ENCODE data around the gene C2CD2. TPM values are rescaled to one million over a fixed set of nuclear protein-coding genes. Genes with fewer than 3 reads are reported as not detected.

Gene C2CD2
- total RNA-seq, 3 donors from 2014 or later = 9.4 to 29.1 (median 17.8) TPM

DNA sequence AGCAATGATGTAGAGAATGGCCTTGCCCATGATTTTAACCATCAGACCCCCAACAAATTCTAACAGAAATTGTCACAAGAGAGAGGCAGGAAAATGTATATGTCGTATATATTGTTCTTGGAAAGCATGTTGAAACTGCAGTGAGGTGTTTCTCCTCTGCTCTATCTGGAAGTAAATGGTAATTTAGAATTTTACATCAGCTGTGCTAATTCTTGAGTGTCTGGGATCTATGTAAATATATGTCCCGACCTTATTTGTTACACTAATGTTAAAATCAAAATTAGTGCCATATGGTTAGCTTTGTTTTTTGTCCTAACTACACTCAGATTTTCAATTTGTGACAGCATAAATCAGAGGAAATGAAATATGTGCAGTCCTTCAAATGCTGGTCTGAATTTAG is 35.9 kb upstream of the C2CD2 start:
- ATAC-seq (no peak), DNase-seq (no peak)
- no peak for TF ChIP-seq CTCF (IDR thresholded peaks at IDR 0.05)
- intact Hi-C loops (cut with DNase I, micrococcal nuclease) = no loop called here
- no peaks in the 10 kb centered on the region for H3K4me1 ChIP-seq (ENCODE audit: low read depth)
- no peaks in the 10 kb centered on the region for H3K9me3 ChIP-seq
- no peak overlapping the region for H3K4me3 ChIP-seq
- no peaks in the 10 kb centered on the region for H3K36me3 ChIP-seq (ENCODE audit: low read depth)

DNA sequence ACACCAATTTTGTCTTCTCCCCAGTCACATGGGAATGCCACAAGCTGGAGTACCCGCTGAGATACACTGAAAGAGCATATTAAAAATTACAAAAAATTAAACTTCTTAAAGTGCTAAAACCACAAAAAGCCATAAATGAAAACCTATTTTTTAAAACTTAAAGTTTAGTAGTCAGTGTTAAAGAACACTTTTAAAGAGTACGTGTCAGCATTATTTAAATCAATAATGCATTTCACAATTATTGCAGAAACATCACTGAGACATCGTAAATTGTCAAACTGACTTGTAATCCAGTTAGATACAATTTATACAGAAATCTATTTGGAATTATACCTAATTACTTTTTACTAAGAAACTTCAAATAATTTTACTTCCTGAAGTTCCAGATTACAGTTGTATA is 33.5 kb upstream of the C2CD2 start:
- DNase-seq = no peak

GRCh38 chr21:41985662-41986416 is 32.0 kb upstream of the C2CD2 start:
- Histone ChIP-seq H3K4me3 (no peak overlapping the region), H3K9me3 (no peaks in the 10 kb centered on the region), H3K4me1 (ENCODE audit: low read depth) (no peaks in the 10 kb centered on the region), H3K36me3 (ENCODE audit: low read depth) (no peaks in the 10 kb centered on the region)
- DNase-seq (no peak), ATAC-seq (no peak)
- no peak for TF ChIP-seq CTCF (IDR thresholded peaks at IDR 0.05)
- intact Hi-C loops (cut with DNase I, micrococcal nuclease) = no loop called here

More for the DNA sequence above, 33.5 kb upstream of the C2CD2 start:
- Histone ChIP-seq H3K36me3 (ENCODE audit: low read depth) (no peaks in the 10 kb centered on the region), H3K4me3 (no peak overlapping the region), H3K9me3 (no peaks in the 10 kb centered on the region), H3K4me1 (ENCODE audit: low read depth) (no peaks in the 10 kb centered on the region)
- ATAC-seq = no peak
- intact Hi-C loops (cut with DNase I, micrococcal nuclease) = no loop called here
- no peak for TF ChIP-seq CTCF (IDR thresholded peaks at IDR 0.05)

GRCh38 chr21:41983229-41983628 is 29.4 kb upstream of the C2CD2 start:
- H3K4me3 ChIP-seq = no peak overlapping the region
- H3K36me3 ChIP-seq (ENCODE audit: low read depth) = no peaks in the 10 kb centered on the region
- DNase-seq (no peak), ATAC-seq (no peak)
- TF ChIP-seq CTCF (IDR thresholded peaks at IDR 0.05) = no peak
- intact Hi-C loops (cut with DNase I, micrococcal nuclease) = no loop called here
- no peaks in the 10 kb centered on the region for H3K4me1 ChIP-seq (ENCODE audit: low read depth)
- H3K9me3 ChIP-seq = no peaks in the 10 kb centered on the region

DNA sequence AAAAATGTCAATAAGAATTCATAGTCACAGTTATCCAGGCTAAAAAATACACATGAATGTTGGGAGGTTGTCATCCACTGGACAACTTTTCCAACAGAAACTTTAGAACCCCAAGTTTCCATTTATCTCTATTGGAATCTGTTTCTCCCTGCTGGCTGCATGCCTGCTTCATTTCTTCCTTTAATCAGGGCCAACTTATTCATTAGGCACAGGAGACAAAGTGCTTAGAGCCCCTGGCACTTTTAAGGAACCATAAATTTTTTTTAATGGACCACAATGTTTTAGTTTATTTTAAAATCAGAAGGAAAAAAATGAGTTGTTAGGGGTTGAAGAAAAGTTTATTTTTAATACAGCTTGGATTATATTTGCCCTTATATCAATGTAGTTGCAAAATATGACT is 26.7 kb upstream of the C2CD2 start:
- H3K9me3 ChIP-seq = no peaks in the 10 kb centered on the region
- H3K4me3 ChIP-seq = no peak overlapping the region
- ATAC-seq (no peak), DNase-seq (no peak)
- no peak for TF ChIP-seq CTCF (IDR thresholded peaks at IDR 0.05)
- no peaks in the 10 kb centered on the region for H3K36me3 ChIP-seq (ENCODE audit: low read depth)
- intact Hi-C loops (cut with DNase I, micrococcal nuclease) = no loop called here
- H3K4me1 ChIP-seq (ENCODE audit: low read depth) = no peaks in the 10 kb centered on the region

All from mucosa of descending colon (tissue), 3 donors.